Measurements from ENCODE around the gene ADCY7.

DNA sequence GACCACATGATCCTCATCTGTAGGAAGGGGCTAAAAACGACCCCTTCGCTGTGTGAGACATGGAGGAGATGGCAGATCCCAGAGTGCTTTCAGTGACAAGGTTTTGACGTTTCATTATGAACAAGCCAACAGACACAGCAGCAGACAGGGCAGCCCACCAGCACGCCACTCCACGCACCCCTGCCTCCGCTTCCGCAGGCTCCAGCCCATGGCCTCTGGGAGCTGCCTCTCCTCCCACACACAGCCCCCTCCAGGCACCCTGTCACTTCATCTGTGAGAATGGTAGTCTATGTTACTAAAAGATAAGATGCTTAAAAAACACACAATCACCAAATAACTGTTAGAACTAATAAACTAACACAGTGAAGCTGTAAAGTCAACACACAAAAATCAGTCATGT, 12.3 kb upstream of the ADCY7 start:
- TF ChIP-seq PAX5 (IDR thresholded peaks at IDR 0.05; ENCODE audit: insufficient read depth, low read length, severe bottlenecking) (no peak), POLR2AphosphoS5 (IDR thresholded peaks at IDR 0.05; ENCODE audit: low read depth, low read length) (no peak), TAF1 (IDR thresholded peaks at IDR 0.05; ENCODE audit: low read depth, low read length) (no peak), SPI1 (IDR thresholded peaks at IDR 0.05; ENCODE audit: low read depth, low read length) (no peak), POLR2A (IDR thresholded peaks at IDR 0.05; ENCODE audit: low read depth, low read length) (no peak)

Measured in GM12891 (cell line).